Endothelial cell of umbilical vein (primary cell): ENCODE results near the gene C9orf78. TPM values are rescaled to one million over a fixed set of nuclear protein-coding genes. Genes with fewer than 3 reads are reported as not detected.

Experiments
- BruUV-seq: library from RNA; stranded (reverse); fragments of 400-500 nt; replicated peaks from 2 replicates; lab custom pipeline; 2021; lab: Mats Ljungman, UMichigan
- CTCF ChIA-PET: fragments of 300-600, 350-600 bp; sonication (Branson Sonifier 250); formaldehyde crosslinking; loops from one replicate; lab custom pipeline; 2021; ENCODE audit warnings: antibody characterized with exemption, inconsistent platforms; lab: Charles Lee
- POLR2A ChIA-PET: fragments of 300-600, 350-600 bp; sonication (Branson Sonifier 250); formaldehyde crosslinking; loops from one replicate; lab custom pipeline; 2021; ENCODE audit warnings: antibody characterized with exemption, inconsistent platforms; lab: Charles Lee
- DNase-seq: peaks from one replicate; pipeline ENCODE4 v3.0.0-alpha.2; 2011; ENCODE audit warnings: low read depth, low spot score
- FAIRE-seq: peaks from 2 replicates; lab custom pipeline; 2011; peaks lifted over from hg19 to GRCh38; lab: Jason Lieb, UNC
- H2AFZ ChIP-seq: 2 replicates; pipeline ENCODE4 v1.6.0; 2012; ENCODE audit warnings: low read depth, low read length, control low read depth, inconsistent platforms
- H3K27ac ChIP-seq: 2 replicates; pipeline ENCODE4 v1.5.1; 2011; ENCODE audit warnings: low read depth, mild to moderate bottlenecking, control low read depth, low read length, moderate library complexity; ENCODE audit not compliant: insufficient read depth
- H3K27me3 ChIP-seq, 2 experiments: 2 replicates each; pipeline versions ENCODE4 v1.6.0 to v1.6.1; 2011; ENCODE audit warnings: low read length in 2 of 2, mixed read lengths in 1 of 2; ENCODE audit not compliant: control insufficient read depth in 2 of 2, insufficient read depth in 2 of 2
- H3K36me3 ChIP-seq, 2 experiments: 2 replicates in 1 of 2; 3 replicates in 1 of 2; pipeline ENCODE4 v1.5.1; 2011; ENCODE audit warnings: low read length in 2 of 2, mild to moderate bottlenecking in 1 of 2, moderate library complexity in 1 of 2; ENCODE audit not compliant: control insufficient read depth in 2 of 2, insufficient read depth in 2 of 2; ENCODE audit errors: extremely low read depth in 1 of 2
- H3K4me1 ChIP-seq: 3 replicates; pipeline ENCODE4 v1.5.1; 2011; ENCODE audit warnings: mild to moderate bottlenecking, low read length; ENCODE audit not compliant: control insufficient read depth, insufficient read depth; ENCODE audit errors: extremely low read depth
- H3K4me2 ChIP-seq: 2 replicates; pipeline ENCODE4 v1.6.1; 2011; ENCODE audit warnings: low read length, control low read depth, mixed read lengths; ENCODE audit not compliant: insufficient read depth
- H3K4me3 ChIP-seq, 3 experiments: fragments of 200-600 bp in 1 of 3; sonication (generic), shearing (Covaris generic) in 1 of 3; replicated peaks in 1 of 3; 2 replicates each; pipeline ENCODE4 v1.5.1; 2011 to 2016; ENCODE audit warnings: control low read depth in 3 of 3, low read length in 3 of 3, mild to moderate bottlenecking in 2 of 3, inconsistent platforms in 1 of 3, low read depth in 1 of 3, moderate library complexity in 1 of 3; ENCODE audit not compliant: insufficient read depth in 1 of 3
- H3K79me2 ChIP-seq: 2 replicates; pipeline ENCODE4 v1.6.0; 2012; ENCODE audit warnings: low read length, inconsistent platforms; ENCODE audit not compliant: control insufficient read depth, insufficient read depth
- H3K9ac ChIP-seq: replicated peaks from 2 replicates; pipeline ENCODE3; 2011; ENCODE audit warnings: low read length, control low read depth; ENCODE audit not compliant: insufficient read depth; ENCODE audit errors: extremely low read depth
- H3K9me1 ChIP-seq: replicated peaks from 3 replicates; pipeline ENCODE4 v1.6.0; 2011; ENCODE audit warnings: mild to moderate bottlenecking, low read length; ENCODE audit not compliant: control insufficient read depth, insufficient read depth; ENCODE audit errors: extremely low read depth
- H3K9me3 ChIP-seq: replicated peaks from 2 replicates; pipeline ENCODE4 v1.5.1; 2012; ENCODE audit warnings: low read length, inconsistent platforms; ENCODE audit not compliant: control insufficient read depth, insufficient read depth
- H4K20me1 ChIP-seq: replicated peaks from 2 replicates; pipeline ENCODE3; 2011; ENCODE audit warnings: mild to moderate bottlenecking, low read length; ENCODE audit not compliant: control insufficient read depth, insufficient read depth; ENCODE audit errors: extremely low read depth
- EZH2 ChIP-seq: IDR thresholded peaks from 2 replicates; pipeline ENCODE4 v1.6.1; 2012; ENCODE audit warnings: borderline replicate concordance, low read depth, mild to moderate bottlenecking, moderate library complexity, low read length, inconsistent platforms; ENCODE audit not compliant: severe bottlenecking
- FOS ChIP-seq: IDR thresholded peaks from 2 replicates; pipeline ENCODE4 v1.6.1; 2011; ENCODE audit warnings: mild to moderate bottlenecking, low read length, moderate library complexity, borderline replicate concordance; ENCODE audit not compliant: insufficient read depth
- GATA2 ChIP-seq: IDR thresholded peaks from 2 replicates; pipeline ENCODE4 v1.7.0; 2011; ENCODE audit warnings: low read depth, mild to moderate bottlenecking, moderate library complexity, mixed read lengths, low read length; ENCODE audit not compliant: insufficient read length, insufficient read depth
- JUN ChIP-seq: IDR thresholded peaks from 2 replicates; pipeline ENCODE4 v1.6.1; 2011; ENCODE audit warnings: borderline replicate concordance, low read depth; ENCODE audit not compliant: insufficient read length, insufficient read depth
- MYC ChIP-seq: IDR thresholded peaks from one replicate; pipeline ENCODE4 v1.6.1; 2011; ENCODE audit warnings: mild to moderate bottlenecking, low read depth, low read length
- POLR2A ChIP-seq: IDR thresholded peaks from 2 replicates; pipeline ENCODE4 v1.6.1; 2012; ENCODE audit warnings: low read depth, mild to moderate bottlenecking, control low read depth, low read length
- POLR2AphosphoS5 ChIP-seq: IDR thresholded peaks from 2 replicates; pipeline ENCODE4 v1.6.1; 2012; ENCODE audit warnings: low read depth, mild to moderate bottlenecking, control low read depth, low read length, moderate library complexity; ENCODE audit not compliant: insufficient read depth
- dilution Hi-C: fragments of 300-500 bp; cut with MboI; formaldehyde crosslinking; loops from one replicate; pipeline ENCODE4 v1.15.0; 2019; ENCODE audit warnings: low sequenced_read_pairs; ENCODE audit not compliant: extremely low pct_ligation_motif_present
- intact Hi-C: fragments of 100-400 bp; cut with micrococcal nuclease; formaldehyde crosslinking; loops from one replicate; pipeline ENCODE4 v1.10.0; 2022
- polyA plus RNA-seq, 4 experiments: library from polyadenylated mRNA; depleted of rRNA in 3 of 4; stranded (reverse) in 3 of 4; unstranded in 1 of 4; fragments of >200 nt; gene quantifications; 2 replicates each; pipeline versions ENCODE4 v1.2.1 to v1.2.3, GENCODE V29; 2011 to 2012; ENCODE audit warnings: missing spikeins in 1 of 4
- total RNA-seq: library from RNA; stranded (reverse); gene quantifications from 2 replicates; pipeline ENCODE4 v1.2.3, GENCODE V29; 2021
- TF ChIP-seq, protein P1 (sequence below), 2 donors: IDR thresholded peaks; 1 replicate in 1 of 2; 2 replicates in 1 of 2; pipeline ENCODE4 v1.5.1; 2011; ENCODE audit warnings: low read length in 2 of 2, mild to moderate bottlenecking in 2 of 2, moderate library complexity in 2 of 2, control low read depth in 1 of 2, inconsistent platforms in 1 of 2, low read depth in 1 of 2; ENCODE audit not compliant: insufficient read depth in 1 of 2; ENCODE audit errors: extremely low read depth in 1 of 2
- TF ChIP-seq, protein P2 (sequence below): IDR thresholded peaks from 2 replicates; pipeline ENCODE4 v1.6.1; 2011; ENCODE audit not compliant: insufficient read depth, insufficient read length

Gene C9orf78
- total and polyA plus RNA-seq, 2 donors (not counting 3 experiments of a cell fraction or from before 2014, with no cell fraction given) = 17.9 to 34.6 TPM

DNA sequence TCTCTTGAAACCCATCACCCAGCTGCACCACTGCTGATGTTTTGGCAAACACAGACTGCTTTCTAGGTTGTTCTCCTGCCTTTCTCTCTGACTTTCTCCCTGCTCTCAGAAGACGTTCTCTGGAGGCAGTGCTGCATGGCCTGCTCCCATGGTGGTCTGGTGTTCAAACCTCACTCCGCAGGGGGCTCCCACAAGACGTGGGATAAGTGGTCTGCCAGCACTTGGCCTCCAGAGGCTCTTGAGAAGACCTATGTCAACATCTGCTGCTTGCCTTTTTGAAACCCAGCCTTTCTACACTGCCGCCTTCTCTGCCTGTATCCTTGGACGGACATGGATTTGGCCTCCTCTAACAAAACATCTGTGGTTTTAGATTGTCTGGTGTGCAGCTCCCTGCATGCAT is 16.7 kb upstream of the C9orf78 start:
- CTCF ChIA-PET = interaction anchor here (0.9 kb wide), 1 partner anchor 9 kb away, joined by 4 read pairs; no protein-coding TSS in a partner anchor
- Histone ChIP-seq H3K9me1 (no peaks in the 10 kb centered on the region), H2AFZ (no peak overlapping the region), H3K4me3 (no peak overlapping the region), H3K27me3 (no peaks in the 10 kb centered on the region), H3K36me3 (peaks cover 2 to 28% of the 10 kb centered on the region in 2 experiments), H3K4me2 (no peak overlapping the region), H3K9me3 (no peaks in the 10 kb centered on the region), H4K20me1 (no peaks in the 10 kb centered on the region), H3K4me1 (peaks cover 2% of the 10 kb centered on the region), H3K27ac (no peak overlapping the region), H3K9ac (no peak overlapping the region), H3K79me2 (no peaks in the 10 kb centered on the region)
- TF ChIP-seq JUN (no peak), EZH2 (no peak), FOS (no peak), MYC (no peak)
- intact Hi-C loops = no loop called here
- FAIRE-seq (no peak), DNase-seq (no peak)
- BruUV-seq = no TSS peak
- dilution Hi-C loops = no loop called here
- POLR2A ChIA-PET = no interaction called here

DNA sequence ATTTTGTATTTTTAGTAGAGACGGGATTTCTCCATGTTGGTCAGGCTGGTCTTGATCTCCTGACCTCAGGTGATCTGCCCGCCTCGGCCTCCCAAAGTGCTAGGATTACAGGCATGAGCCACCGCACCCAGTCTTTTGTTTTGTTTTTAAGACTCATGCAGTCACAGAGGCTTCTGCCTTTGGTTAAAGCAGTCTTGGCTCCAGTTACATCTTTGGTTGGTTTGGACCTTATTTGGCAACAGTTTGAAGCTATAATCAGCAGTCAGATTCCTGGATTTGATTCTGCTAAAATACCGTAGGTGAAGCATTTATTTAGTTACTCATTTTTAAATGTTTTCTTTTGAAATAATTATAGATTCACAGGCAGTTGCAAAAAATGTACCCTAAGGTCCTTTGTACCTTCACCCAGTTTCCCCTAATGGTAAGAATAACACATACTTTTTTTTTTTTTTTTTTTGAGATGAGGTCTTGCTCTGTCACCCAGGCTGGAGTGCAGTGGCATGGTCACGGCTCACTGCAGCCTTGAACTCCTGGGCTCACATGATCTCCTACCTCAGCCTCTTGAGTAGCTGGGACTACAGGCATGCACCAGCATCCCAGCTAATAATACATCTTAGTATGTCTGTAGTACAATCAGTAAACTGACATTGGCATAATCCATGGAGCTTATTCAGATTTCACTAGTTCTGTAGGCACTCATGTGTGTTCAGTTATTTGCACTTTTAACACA is 15.9 kb upstream of the C9orf78 start:
- Histone ChIP-seq H2AFZ (no peak overlapping the region), H3K79me2 (no peaks in the 10 kb centered on the region), H3K4me2 (no peak overlapping the region), H3K4me3 (no peak overlapping the region), H3K9me1 (no peaks in the 10 kb centered on the region), H3K9me3 (no peaks in the 10 kb centered on the region), H3K27ac (no peak overlapping the region), H3K36me3 (peaks cover 2 to 25% of the 10 kb centered on the region in 2 experiments), H3K4me1 (peaks cover 2% of the 10 kb centered on the region), H4K20me1 (no peaks in the 10 kb centered on the region), H3K27me3 (no peaks in the 10 kb centered on the region), H3K9ac (no peak overlapping the region)
- no TSS peak for BruUV-seq
- dilution Hi-C loops = no loop called here
- DNase-seq (no peak), FAIRE-seq (no peak)
- ChIA-PET POLR2A (no interaction called here), CTCF (interaction anchor here (0.9 kb wide), 1 partner anchor 10 kb away, joined by 4 read pairs; no protein-coding TSS in a partner anchor)
- intact Hi-C loops = no loop called here
- no peak for TF ChIP-seq EZH2
- TF ChIP-seq POLR2AphosphoS5 = no peak
- TF ChIP-seq FOS = no peak
- no peak for TF ChIP-seq POLR2A
- TF ChIP-seq, protein P1, sequence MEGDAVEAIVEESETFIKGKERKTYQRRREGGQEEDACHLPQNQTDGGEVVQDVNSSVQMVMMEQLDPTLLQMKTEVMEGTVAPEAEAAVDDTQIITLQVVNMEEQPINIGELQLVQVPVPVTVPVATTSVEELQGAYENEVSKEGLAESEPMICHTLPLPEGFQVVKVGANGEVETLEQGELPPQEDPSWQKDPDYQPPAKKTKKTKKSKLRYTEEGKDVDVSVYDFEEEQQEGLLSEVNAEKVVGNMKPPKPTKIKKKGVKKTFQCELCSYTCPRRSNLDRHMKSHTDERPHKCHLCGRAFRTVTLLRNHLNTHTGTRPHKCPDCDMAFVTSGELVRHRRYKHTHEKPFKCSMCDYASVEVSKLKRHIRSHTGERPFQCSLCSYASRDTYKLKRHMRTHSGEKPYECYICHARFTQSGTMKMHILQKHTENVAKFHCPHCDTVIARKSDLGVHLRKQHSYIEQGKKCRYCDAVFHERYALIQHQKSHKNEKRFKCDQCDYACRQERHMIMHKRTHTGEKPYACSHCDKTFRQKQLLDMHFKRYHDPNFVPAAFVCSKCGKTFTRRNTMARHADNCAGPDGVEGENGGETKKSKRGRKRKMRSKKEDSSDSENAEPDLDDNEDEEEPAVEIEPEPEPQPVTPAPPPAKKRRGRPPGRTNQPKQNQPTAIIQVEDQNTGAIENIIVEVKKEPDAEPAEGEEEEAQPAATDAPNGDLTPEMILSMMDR (IDR thresholded peaks at IDR 0.05; ENCODE audit: extremely low read depth in 1 of 2, insufficient read depth in 1 of 2, low read depth in 1 of 2, low read length in 2 of 2) = no peak
- no peak for TF ChIP-seq MYC
- TF ChIP-seq, protein P2, sequence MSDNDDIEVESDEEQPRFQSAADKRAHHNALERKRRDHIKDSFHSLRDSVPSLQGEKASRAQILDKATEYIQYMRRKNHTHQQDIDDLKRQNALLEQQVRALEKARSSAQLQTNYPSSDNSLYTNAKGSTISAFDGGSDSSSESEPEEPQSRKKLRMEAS = no peak
- no peak for TF ChIP-seq JUN
- TF ChIP-seq GATA2 = no peak
